Colon (tissue), 2 donors: ENCODE measurements around the gene XPC.
"Not testable (repeated sequence)": the region's sequence is repeated elsewhere in the genome, so short reads cannot be mapped to it uniquely, and the experiment has no call there.

ENCODE experiments used
- FAIRE-seq: peaks from 2 replicates; lab custom pipeline; 2012; peaks lifted over from hg19 to GRCh38; lab: Jason Lieb, UNC
- donor health status: control.
- donor health status: control.

XPC gene

GRCh38 chr3:14133188-14133800 is 45.1 kb downstream of the XPC start:
- no peak for FAIRE-seq

- FAIRE-seq: no peak
Observed at GRCh38 chr3:14132689-14133088, 45.7 kb downstream of the XPC start.

GRCh38 chr3:14132120-14132519 is 46.3 kb downstream of the XPC start:
- FAIRE-seq: no peak

GRCh38 chr3:14131134-14131533 is 47.3 kb downstream of the XPC start:
- FAIRE-seq: no peak

- FAIRE-seq: no peak
Observed at GRCh38 chr3:14130707-14131106, 47.7 kb downstream of the XPC start.

- FAIRE-seq: no peak
Observed at GRCh38 chr3:14130230-14130629, 48.2 kb downstream of the XPC start.

- FAIRE-seq: no peak
Observed at GRCh38 chr3:14129296-14129695, 49.1 kb downstream of the XPC start.

GRCh38 chr3:14128724-14129123 is 49.7 kb downstream of the XPC start:
- no peak for FAIRE-seq

GRCh38 chr3:14127516-14128161 is 50.8 kb downstream of the XPC start:
- no peak for FAIRE-seq

GRCh38 chr3:14126887-14127505 is 51.4 kb downstream of the XPC start:
- no peak for FAIRE-seq

- no peak for FAIRE-seq
Observed at GRCh38 chr3:14126017-14126886, 52.1 kb downstream of the XPC start.

- no peak for FAIRE-seq
Observed at GRCh38 chr3:14125193-14126016, 53.0 kb downstream of the XPC start.

- no peak for FAIRE-seq
Observed at GRCh38 chr3:14124615-14125192, 53.7 kb downstream of the XPC start, which contains the start of the genes CHCHD4 and TMEM43. Gene CHCHD4 (minus strand): TSS chr3:14124870. CDS start chr3:14124676, 194 bp downstream. Gene TMEM43 (plus strand): TSS chr3:14125052. CDS start chr3:14125194, 142 bp downstream.

- FAIRE-seq: no peak
Observed at GRCh38 chr3:14124223-14124614, 54.2 kb downstream of the XPC start.

GRCh38 chr3:14123308-14124222 is 54.8 kb downstream of the XPC start:
- FAIRE-seq: no peak

GRCh38 chr3:14122301-14122700 is 56.1 kb downstream of the XPC start:
- no peak for FAIRE-seq

GRCh38 chr3:14121859-14122258 is 56.5 kb downstream of the XPC start:
- no peak for FAIRE-seq

GRCh38 chr3:14120921-14121448 is 57.4 kb downstream of the XPC start:
- not testable (repeated sequence) for FAIRE-seq

GRCh38 chr3:14120111-14120920 is 58.1 kb downstream of the XPC start:
- FAIRE-seq: no peak
